GM10248 (cell line): ENCODE results near the gene SEC63.

Experiments
- CTCF ChIA-PET: fragments of 300-600 bp; sonication (Branson Sonifier 250); formaldehyde crosslinking; extraction: SDS; loops from one replicate; lab custom pipeline; 2021; ENCODE audit warnings: antibody characterized with exemption; lab: Yijun Ruan, JAX
- POLR2A ChIA-PET: fragments of 350-650 bp; sonication (Branson Sonifier 250); formaldehyde crosslinking; extraction: SDS; loops from one replicate; lab custom pipeline; 2020; ENCODE audit warnings: antibody characterized with exemption; lab: Yijun Ruan, JAX
- DNase-seq: peaks from one replicate; pipeline ENCODE4 v3.0.0; 2012; ENCODE audit errors: extremely low spot score
- CTCF ChIP-seq: IDR thresholded peaks from 2 replicates; pipeline ENCODE4 v1.5.1; 2012; ENCODE audit warnings: mild to moderate bottlenecking, low read depth; ENCODE audit errors: extremely low read depth, missing control alignments, control extremely low read depth

Gene SEC63

GRCh38 chr6:107973594-107973993, 15.6 kb upstream of the SEC63 start:
- TF ChIP-seq CTCF: no peak
- DNase-seq: no peak
- POLR2A ChIA-PET: no interaction called here
- CTCF ChIA-PET: interaction anchor here (1.0 kb wide), 1 partner anchor 552 kb away, joined by 3 read pairs; no protein-coding TSS in a partner anchor

GRCh38 chr6:107972413-107973096, 14.5 kb upstream of the SEC63 start:
- no peak for DNase-seq
- CTCF ChIA-PET: interaction anchor here (0.9 kb wide), 1 partner anchor 14 kb away, joined by 3 read pairs; no protein-coding TSS in a partner anchor
- POLR2A ChIA-PET: no interaction called here

GRCh38 chr6:107971181-107971580, 13.2 kb upstream of the SEC63 start:
- ChIA-PET POLR2A (no interaction called here), CTCF (interaction anchor here (1.0 kb wide), 1 partner anchor 9 kb away, joined by 4 read pairs; no protein-coding TSS in a partner anchor)
- no peak for DNase-seq
- TF ChIP-seq CTCF: no peak

More at GRCh38 chr6:107972413-107973096, 14.5 kb upstream of the SEC63 start:
- TF ChIP-seq CTCF: no peak

GRCh38 chr6:107970255-107970654, 12.2 kb upstream of the SEC63 start:
- no peak for TF ChIP-seq CTCF
- no peak for DNase-seq
- POLR2A ChIA-PET: no interaction called here
- CTCF ChIA-PET: no interaction called here

GRCh38 chr6:107968081-107968480, 10.1 kb upstream of the SEC63 start:
- no peak for DNase-seq
- TF ChIP-seq CTCF: no peak
- ChIA-PET CTCF (interaction anchor here (1.2 to 3.6 kb wide), 2 partner anchors 12 to 573 kb away, joined by 3 to 12 read pairs; no protein-coding TSS in a partner anchor), POLR2A (no interaction called here)

GRCh38 chr6:107965746-107966145, 7.7 kb upstream of the SEC63 start:
- DNase-seq: no peak
- TF ChIP-seq CTCF: no peak
- ChIA-PET POLR2A (no interaction called here), CTCF (interaction anchor here (1.2 to 2.5 kb wide), 2 partner anchors 10 to 15 kb away, joined by 3 to 10 read pairs; no protein-coding TSS in a partner anchor)
